HepG2 (cell line): ENCODE measurements around the gene NLRC3. TPM values are rescaled to one million over a fixed set of nuclear protein-coding genes. Genes with fewer than 3 reads are reported as not detected.

ENCODE experiments used
- ATAC-seq: fragments of 200-7000 bp; cut with Tn5 transposase; 3 replicates; pipeline ENCODE4 v1.9.1; 2020; ENCODE audit warnings: mild to moderate bottlenecking, moderate library complexity
- BruUV-seq: library from RNA; stranded (reverse); fragments of 400-500 nt; replicated peaks from 2 replicates; lab custom pipeline; 2021; lab: Mats Ljungman, UMichigan
- CTCF ChIA-PET: fragments of 300-600 bp; formaldehyde crosslinking; extraction: SDS; loops from one replicate; lab custom pipeline; 2021; ENCODE audit warnings: low total read pairs, inconsistent platforms, low intra/inter-chr PET ratio; lab: Yijun Ruan, JAX
- POLR2A ChIA-PET: fragments of 350-600 bp; sonication (Branson Sonifier 250); formaldehyde crosslinking; loops from one replicate; lab custom pipeline; 2020; ENCODE audit warnings: antibody characterized with exemption, inconsistent platforms; lab: Yijun Ruan, JAX
- DNase-seq: peaks from one replicate; pipeline ENCODE4 v3.0.0-alpha.2; 2015; ENCODE audit warnings: low spot score
- FAIRE-seq: peaks from 3 replicates; lab custom pipeline; 2011; peaks lifted over from hg19 to GRCh38; lab: Jason Lieb, UNC
- H2AFZ ChIP-seq: one replicate; pipeline ENCODE4 v1.6.1; 2011; ENCODE audit warnings: low read length, inconsistent platforms
- H3K27ac ChIP-seq: fragments of 300-600 bp; 3 replicates; pipeline ENCODE4 v1.8.0; 2011; ENCODE audit warnings: mixed run types, mild to moderate bottlenecking, mixed read lengths, low read length, inconsistent platforms; ENCODE audit not compliant: insufficient read depth; ENCODE audit errors: extremely low read length
- H3K27me3 ChIP-seq, 2 experiments: fragments of 200-600 bp in 1 of 2; 2 replicates in 1 of 2; 3 replicates in 1 of 2; pipeline versions ENCODE4 v1.6.0 to v1.8.0; 2011; ENCODE audit warnings: low read length in 2 of 2, mild to moderate bottlenecking in 2 of 2, moderate library complexity in 2 of 2, inconsistent platforms in 1 of 2; ENCODE audit not compliant: insufficient read depth in 2 of 2, control insufficient read depth in 1 of 2
- H3K36me3 ChIP-seq, 2 experiments: fragments of 200-600 bp in 1 of 2; replicated peaks in 1 of 2; 2 replicates in 1 of 2; 3 replicates in 1 of 2; pipeline versions ENCODE4 v1.5.1 to v1.8.0; 2011; ENCODE audit warnings: low read length in 2 of 2, inconsistent platforms in 1 of 2; ENCODE audit not compliant: insufficient read depth in 2 of 2, control insufficient read depth in 1 of 2
- H3K4me1 ChIP-seq: 2 replicates; pipeline ENCODE4 v1.5.1; 2012; ENCODE audit warnings: low read length, inconsistent platforms; ENCODE audit not compliant: insufficient read depth
- H3K4me2 ChIP-seq: 2 replicates; pipeline ENCODE4 v1.6.0; 2011; ENCODE audit warnings: low read depth, low read length, inconsistent platforms
- H3K4me3 ChIP-seq, 3 experiments: fragments of 200-600 bp in 1 of 3; sonication (generic), shearing (Covaris generic) in 1 of 3; replicated peaks in 1 of 3; 2 replicates each; pipeline ENCODE4 v1.5.1; 2011 to 2016; ENCODE audit warnings: low read length in 3 of 3, inconsistent platforms in 2 of 3, low read depth in 2 of 3, mild to moderate bottlenecking in 2 of 3, control low read depth in 1 of 3, mixed read lengths in 1 of 3; ENCODE audit not compliant: insufficient read depth in 1 of 3
- H3K79me2 ChIP-seq: one replicate; pipeline ENCODE4 v1.6.1; 2011; ENCODE audit warnings: low read length, inconsistent platforms; ENCODE audit not compliant: insufficient read depth
- H3K9ac ChIP-seq: 2 replicates; pipeline ENCODE4 v1.6.0; 2011; ENCODE audit warnings: mild to moderate bottlenecking, low read depth, low read length, inconsistent platforms; ENCODE audit not compliant: insufficient read depth
- H3K9me3 ChIP-seq: 2 replicates; pipeline ENCODE4 v1.5.1; 2012; ENCODE audit warnings: mild to moderate bottlenecking, low read length
- H4K20me1 ChIP-seq: 2 replicates; pipeline ENCODE4 v1.6.0; 2011; ENCODE audit warnings: inconsistent platforms, mild to moderate bottlenecking, low read length, moderate library complexity; ENCODE audit not compliant: insufficient read depth
- FOXM1 ChIP-seq: sonication (generic); formaldehyde crosslinking; IDR thresholded peaks from 2 replicates; pipeline ENCODE4 v1.5.0; 2020; ENCODE audit warnings: missing genetic modification reagents
- GATAD1 ChIP-seq: IDR thresholded peaks from 2 replicates; pipeline ENCODE4 v1.6.1; 2016; ENCODE audit warnings: missing genetic modification reagents, missing compliant biosample characterization
- GTF2F1 ChIP-seq: fragments of 150-350 bp; IDR thresholded peaks from 2 replicates; pipeline ENCODE4 v1.6.1; 2014; ENCODE audit warnings: low read length
- MIXL1 ChIP-seq: IDR thresholded peaks from 2 replicates; pipeline ENCODE4 v1.6.1; 2016
- MTF1 ChIP-seq: sonication (generic); formaldehyde crosslinking; IDR thresholded peaks from 2 replicates; pipeline ENCODE4 v1.5.0; 2020; ENCODE audit warnings: missing genetic modification reagents
- NKX3-1 ChIP-seq: sonication (generic); formaldehyde crosslinking; IDR thresholded peaks from 2 replicates; pipeline ENCODE4 v1.5.0; 2020; ENCODE audit warnings: missing genetic modification reagents
- PRPF4 ChIP-seq: fragments of 200-400 bp; formaldehyde crosslinking; IDR thresholded peaks from 2 replicates; pipeline ENCODE4 v1.6.1; 2016; ENCODE audit warnings: low read length, low read depth; ENCODE audit not compliant: poor library complexity, severe bottlenecking
- SP4 ChIP-seq: sonication (generic); formaldehyde crosslinking; IDR thresholded peaks from 2 replicates; pipeline ENCODE4 v1.8.1; 2023; ENCODE audit warnings: mild to moderate bottlenecking, missing genetic modification reagents
- TBL1XR1 ChIP-seq: fragments of 150-350 bp; IDR thresholded peaks from 2 replicates; pipeline ENCODE4 v1.6.1; 2014; ENCODE audit warnings: borderline replicate concordance, low read length; ENCODE audit not compliant: partially characterized antibody
- ZNF607 ChIP-seq: sonication (generic); formaldehyde crosslinking; IDR thresholded peaks from 2 replicates; pipeline ENCODE4 v1.5.1; 2020; ENCODE audit warnings: missing genetic modification reagents, mild to moderate bottlenecking, borderline replicate concordance
- ZNF616 ChIP-seq: sonication (generic); formaldehyde crosslinking; IDR thresholded peaks from 2 replicates; pipeline ENCODE4 v1.5.0; 2020; ENCODE audit warnings: low read depth, mild to moderate bottlenecking, missing genetic modification reagents
- ZNF746 ChIP-seq: sonication (generic); formaldehyde crosslinking; IDR thresholded peaks from 2 replicates; pipeline ENCODE4 v1.8.0; 2022; ENCODE audit warnings: mild to moderate bottlenecking, missing genetic modification reagents
- WGBS: methylation state at CpG from one replicate; pipeline ENCODE4 v1.1.6; 2017; ENCODE audit warnings: low lambda C conversion rate; 5-methylcytosine and 5-hydroxymethylcytosine counted together
- in situ Hi-C: cut with HindIII; loops from 2 replicates; pipeline ENCODE4 v1.10.0; 2017; ENCODE audit warnings: low pct_unique_long_range_greater_than_20kb; ENCODE audit not compliant: extremely low pct_ligation_motif_present
- intact Hi-C: fragments of 100-400 bp; cut with micrococcal nuclease; formaldehyde crosslinking; loops from one replicate; pipeline ENCODE4 v1.10.0; 2022; ENCODE audit not compliant: unreplicated experiment
- polyA plus RNA-seq, 8 experiments: library from polyadenylated mRNA; depleted of rRNA in 3 of 8; stranded (reverse) in 7 of 8; unstranded in 1 of 8; fragments of >200 nt; fragmentation: Illumina TruSeq in 4 of 8; extraction: Trizol in 4 of 8; gene quantifications; 2 replicates each; pipeline versions ENCODE4 v1.2.1 to v1.2.3, GENCODE V29; 2011 to 2016; ENCODE audit warnings: low read depth in 4 of 8, missing spikeins in 1 of 8, mixed read lengths in 1 of 8; ENCODE audit not compliant: insufficient read depth in 1 of 8
- total RNA-seq, 5 experiments: library from RNA; depleted of rRNA; stranded (reverse); fragments of >200 nt; fragmentation: Illumina TruSeq; extraction: Trizol; gene quantifications; 2 replicates each; pipeline ENCODE4 v1.2.3, GENCODE V29; 2016; ENCODE audit warnings: low read depth in 1 of 5
- TF ChIP-seq, protein P1 (sequence below): IDR thresholded peaks from 2 replicates; pipeline ENCODE4 v1.6.1; 2016
- TF ChIP-seq, protein P2 (sequence below): sonication (generic); formaldehyde crosslinking; IDR thresholded peaks from 2 replicates; pipeline ENCODE4 v1.5.1; 2020; ENCODE audit warnings: mild to moderate bottlenecking, missing genetic modification reagents, moderate library complexity

NLRC3 gene
- total and polyA plus RNA-seq, 2 of the 13 experiments (the other 11 are each of a cell fraction or from before 2014, with no cell fraction given) = not detected

DNA sequence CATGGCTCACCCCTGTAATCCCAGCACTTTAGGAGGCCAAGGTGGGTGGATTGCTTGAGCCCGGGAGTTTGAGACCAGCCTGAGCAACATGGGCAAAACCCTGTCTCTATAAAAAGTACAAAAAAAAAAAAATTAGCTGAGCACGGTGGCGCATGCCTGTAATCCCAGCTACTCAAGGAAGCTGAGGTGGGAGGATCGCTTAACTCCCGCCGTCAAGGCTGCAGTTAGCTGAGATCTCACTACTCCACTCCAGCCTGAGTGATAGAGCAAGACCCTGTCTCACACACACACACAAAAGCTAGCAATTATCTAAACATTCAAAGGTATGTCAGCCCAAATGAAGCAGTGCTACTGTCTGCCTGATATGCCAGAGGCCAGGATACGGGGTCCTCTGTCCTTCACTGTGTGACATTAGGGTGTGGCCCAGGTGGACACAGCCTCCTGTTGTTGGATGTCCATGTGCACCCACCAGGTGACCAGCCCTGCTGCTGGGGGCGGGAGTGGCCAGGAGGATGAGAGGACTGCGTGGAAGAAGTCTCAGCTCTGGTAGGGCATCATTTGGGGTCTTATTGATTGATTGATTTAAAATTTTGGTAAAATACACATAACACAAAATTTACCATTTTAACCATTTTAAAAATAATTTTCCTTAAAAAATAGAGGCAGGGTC is 3.9 kb downstream of the NLRC3 start:
- CTCF ChIA-PET = no interaction called here
- no peak overlapping the region for H3K4me2 ChIP-seq
- ATAC-seq (no peak), FAIRE-seq (no peak), DNase-seq (no peak)
- POLR2A ChIA-PET = no interaction called here
- H3K27me3 ChIP-seq = peaks cover 3 to 8% of the 10 kb centered on the region in 2 experiments; a peak in 4 of 5 replicates
- intact Hi-C loops (no loop called here), in situ Hi-C loops (no loop called here)
- H4K20me1 ChIP-seq = no peaks in the 10 kb centered on the region
- no peak overlapping the region for H3K27ac ChIP-seq
- no TSS peak for BruUV-seq
- no peak overlapping the region for H3K9ac ChIP-seq
- H3K9me3 ChIP-seq = no peaks in the 10 kb centered on the region
- no peak overlapping the region for H3K4me3 ChIP-seq
- H3K36me3 ChIP-seq = no peaks in the 10 kb centered on the region
- TF ChIP-seq, protein P1, sequence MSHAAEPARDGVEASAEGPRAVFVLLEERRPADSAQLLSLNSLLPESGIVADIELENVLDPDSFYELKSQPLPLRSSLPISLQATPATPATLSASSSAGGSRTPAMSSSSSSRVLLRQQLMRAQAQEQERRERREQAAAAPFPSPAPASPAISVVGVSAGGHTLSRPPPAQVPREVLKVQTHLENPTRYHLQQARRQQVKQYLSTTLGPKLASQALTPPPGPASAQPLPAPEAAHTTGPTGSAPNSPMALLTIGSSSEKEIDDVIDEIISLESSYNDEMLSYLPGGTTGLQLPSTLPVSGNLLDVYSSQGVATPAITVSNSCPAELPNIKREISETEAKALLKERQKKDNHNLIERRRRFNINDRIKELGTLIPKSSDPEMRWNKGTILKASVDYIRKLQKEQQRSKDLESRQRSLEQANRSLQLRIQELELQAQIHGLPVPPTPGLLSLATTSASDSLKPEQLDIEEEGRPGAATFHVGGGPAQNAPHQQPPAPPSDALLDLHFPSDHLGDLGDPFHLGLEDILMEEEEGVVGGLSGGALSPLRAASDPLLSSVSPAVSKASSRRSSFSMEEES (CRISPR knock-in tag) = no peak
- TF ChIP-seq ZNF607 (no peak), TBL1XR1 (no peak), MTF1 (no peak), FOXM1 (CRISPR knock-in tag) (no peak), ZNF616 (CRISPR knock-in tag) (no peak), GATAD1 (CRISPR knock-in tag) (no peak), PRPF4 (no peak), NKX3-1 (CRISPR knock-in tag) (no peak), MIXL1 (CRISPR knock-in tag) (no peak), GTF2F1 (no peak), SP4 (no peak), ZNF746 (CRISPR knock-in tag) (no peak)
- TF ChIP-seq, protein P2, sequence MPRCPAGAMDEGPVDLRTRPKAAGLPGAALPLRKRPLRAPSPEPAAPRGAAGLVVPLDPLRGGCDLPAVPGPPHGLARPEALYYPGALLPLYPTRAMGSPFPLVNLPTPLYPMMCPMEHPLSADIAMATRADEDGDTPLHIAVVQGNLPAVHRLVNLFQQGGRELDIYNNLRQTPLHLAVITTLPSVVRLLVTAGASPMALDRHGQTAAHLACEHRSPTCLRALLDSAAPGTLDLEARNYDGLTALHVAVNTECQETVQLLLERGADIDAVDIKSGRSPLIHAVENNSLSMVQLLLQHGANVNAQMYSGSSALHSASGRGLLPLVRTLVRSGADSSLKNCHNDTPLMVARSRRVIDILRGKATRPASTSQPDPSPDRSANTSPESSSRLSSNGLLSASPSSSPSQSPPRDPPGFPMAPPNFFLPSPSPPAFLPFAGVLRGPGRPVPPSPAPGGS (CRISPR knock-in tag) = no peak
- H2AFZ ChIP-seq = no peak overlapping the region
- 0 out of 2 replicates have a peak, but pooled peaks cover 15% of the 10 kb centered on the region for H3K4me1 ChIP-seq
- H3K79me2 ChIP-seq = no peaks in the 10 kb centered on the region
- WGBS = 72% methylated on average over 9 of the region's 9 CpGs
